MM.1S (cell line): Measurements from ENCODE around the gene PCDH8.

Experiments used
- CTCF ChIP-seq: fragments of 300-600 bp; sonication (generic); IDR thresholded peaks from 2 replicates; pipeline ENCODE4 v1.5.1; 2016; ENCODE audit warnings: antibody characterized with exemption, low read length, mixed read lengths
- EZH2 ChIP-seq: fragments of 300-600 bp; sonication (generic); optimal IDR thresholded peaks from 2 replicates; pipeline ENCODE3; 2017; ENCODE audit warnings: low read depth, mild to moderate bottlenecking, antibody characterized with exemption, low read length, mixed read lengths

- TF ChIP-seq EZH2 (no peak), CTCF (no peak)
Measured at GRCh38 chr13:52798770-52799430, 49.5 kb downstream of the PCDH8 start.
